HG02852 (cell line): ENCODE results near the gene TUBG1.
"Not testable (repeated sequence)": the region's sequence is repeated elsewhere in the genome, so short reads cannot be mapped to it uniquely, and the experiment has no call there.

Experiments used
- ATAC-seq: cut with Tn5 transposase; IDR thresholded peaks from one replicate; pipeline ENCODE4 v1.9.1; 2021; ENCODE audit warnings: mild to moderate bottlenecking, moderate library complexity; ENCODE audit not compliant: unreplicated experiment

Gene TUBG1

DNA sequence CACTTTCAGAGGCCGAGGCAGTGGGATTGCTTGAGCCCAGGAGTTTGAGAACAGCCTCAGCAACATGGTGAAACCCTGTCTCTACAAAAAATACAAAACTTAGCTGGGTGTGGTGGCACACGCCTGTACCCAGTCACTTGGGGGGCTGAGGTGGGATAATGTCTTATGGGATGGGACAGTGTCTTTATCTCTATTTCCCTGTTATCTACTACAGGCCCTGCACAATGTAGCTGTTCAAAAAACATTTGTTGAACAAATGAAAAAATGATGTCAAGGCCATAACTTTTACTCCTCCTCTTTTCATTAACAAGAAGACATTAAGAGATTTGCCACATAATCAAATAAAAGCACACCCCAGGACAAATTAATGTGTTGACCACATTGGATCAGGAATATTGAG is 13.8 kb downstream of the TUBG1 start:
- ATAC-seq, result no peak

DNA sequence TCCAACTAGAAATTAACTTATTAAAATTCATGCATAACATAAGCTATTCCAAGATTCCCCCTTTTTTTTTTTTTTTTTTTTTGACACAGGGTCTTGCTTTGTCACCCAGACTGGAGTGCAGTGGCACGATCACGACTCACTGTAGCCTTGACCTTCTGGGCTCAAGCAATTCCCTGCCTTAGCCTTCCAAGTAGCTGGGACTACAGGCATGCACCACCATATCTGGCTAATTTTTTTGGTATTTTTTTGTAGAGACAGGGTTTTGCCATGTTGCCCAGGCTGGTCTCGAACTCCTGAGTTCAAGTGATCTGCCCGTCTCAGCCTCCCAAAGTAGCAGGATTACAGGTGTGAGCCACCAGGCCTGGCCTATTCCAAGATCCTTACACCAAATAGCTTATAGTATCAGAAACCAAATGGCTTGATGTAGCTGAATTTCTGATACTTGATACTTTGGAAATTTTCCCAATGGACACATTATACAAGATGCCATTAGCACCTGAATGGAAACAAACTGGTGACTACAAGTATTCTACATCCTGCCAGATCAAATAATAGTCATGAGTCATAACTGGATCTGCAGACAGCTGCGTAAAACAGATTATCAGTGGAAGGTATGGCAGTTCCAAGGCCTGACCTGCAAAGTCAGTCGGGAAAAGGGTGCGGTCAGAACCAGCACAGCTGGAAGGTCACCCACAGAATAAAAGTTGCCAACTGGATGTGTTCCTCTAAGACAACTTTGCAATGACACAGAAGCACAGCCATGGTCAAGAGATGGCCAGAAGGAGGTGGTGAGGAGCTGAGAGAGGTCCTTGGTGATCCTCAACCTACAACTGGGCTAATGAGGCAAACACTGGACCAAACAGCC is 14.5 kb downstream of the TUBG1 start:
- ATAC-seq, result no peak

DNA sequence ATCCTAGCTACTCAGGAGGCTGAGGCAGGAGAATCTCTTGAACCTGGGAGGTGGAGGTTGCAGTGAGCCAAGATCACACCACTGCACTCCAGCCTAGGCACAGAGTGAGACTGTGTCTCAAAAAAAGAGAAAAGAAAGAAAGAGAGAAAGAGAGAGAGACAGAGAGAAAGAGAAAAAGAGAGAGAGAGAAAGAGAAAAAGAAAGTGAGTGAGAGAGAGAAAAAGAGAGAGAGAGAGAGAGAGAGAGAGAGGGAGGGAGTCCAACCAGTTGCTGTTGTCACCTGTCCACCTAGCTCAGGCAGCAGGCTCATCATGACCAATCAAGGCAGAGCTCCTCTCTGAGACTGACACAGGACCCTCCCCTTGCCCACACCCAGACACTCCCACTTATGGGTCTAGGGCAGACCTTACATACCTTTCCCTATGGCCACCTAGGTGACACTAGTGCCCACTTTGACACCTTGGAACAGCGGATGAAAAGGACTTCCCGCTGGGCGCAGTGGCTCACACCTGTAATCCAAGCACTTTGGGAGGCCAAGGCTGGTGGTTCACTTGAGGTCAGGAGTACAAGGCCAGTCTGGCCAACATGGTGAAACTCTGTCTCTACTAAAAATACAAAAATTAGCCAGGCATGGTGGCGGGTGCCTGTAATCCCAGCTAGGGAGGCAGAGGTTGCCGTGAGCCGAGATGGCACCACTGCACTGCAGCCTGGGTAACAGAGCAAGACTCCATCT is 17.7 kb downstream of the TUBG1 start:
- not testable (repeated sequence) for ATAC-seq

DNA sequence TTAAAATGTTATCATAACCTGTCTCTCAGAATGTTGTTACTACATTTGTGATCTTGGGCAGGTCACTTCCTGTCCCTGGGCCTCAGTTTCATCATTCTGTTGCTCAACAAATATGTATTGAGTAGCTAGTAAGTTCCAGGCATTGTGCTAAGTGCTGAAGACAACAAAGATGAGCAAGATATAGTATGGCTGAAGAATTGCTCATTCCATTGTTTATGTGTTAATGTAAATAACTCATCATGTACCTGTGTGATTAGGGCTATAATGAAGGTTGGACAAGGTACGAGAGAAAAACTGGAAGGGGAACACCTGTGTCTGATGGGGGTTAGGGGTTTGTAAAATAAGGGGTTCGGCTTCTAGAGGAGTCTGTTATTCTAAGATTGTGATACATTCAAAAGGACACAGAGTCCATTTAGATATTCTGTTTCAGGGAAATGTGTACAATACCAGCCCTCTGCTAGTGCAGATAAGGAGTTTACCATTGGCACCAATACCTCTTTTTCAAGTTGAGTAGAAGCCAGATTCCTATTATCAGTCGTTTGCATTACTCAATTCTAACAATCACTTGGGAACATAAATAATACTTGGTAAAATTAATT is 20.0 kb downstream of the TUBG1 start:
- no peak for ATAC-seq

DNA sequence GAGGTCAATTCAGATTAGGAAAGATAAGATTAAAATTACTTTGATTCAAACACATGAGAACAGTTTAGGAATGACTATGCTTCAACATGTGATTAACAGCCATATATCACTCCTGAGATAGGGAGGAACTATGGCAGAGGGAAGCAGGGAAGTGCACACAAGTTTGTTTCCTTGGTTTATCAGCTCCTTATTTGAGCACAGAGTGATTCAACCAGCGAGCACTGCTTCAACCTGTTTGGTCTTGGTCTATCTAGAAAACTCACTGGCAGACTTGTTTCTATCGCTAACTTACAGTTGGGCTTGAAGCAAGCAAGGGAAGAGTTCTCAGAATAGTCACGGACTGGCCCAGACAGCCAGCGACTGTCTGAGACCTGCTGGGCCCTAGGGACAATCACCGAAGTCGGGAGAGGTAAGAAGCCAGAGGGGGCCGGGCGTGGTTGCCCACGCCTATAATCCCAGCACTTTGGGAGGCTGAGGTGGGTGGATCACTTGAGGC is 23.5 kb downstream of the TUBG1 start:
- no peak for ATAC-seq

DNA sequence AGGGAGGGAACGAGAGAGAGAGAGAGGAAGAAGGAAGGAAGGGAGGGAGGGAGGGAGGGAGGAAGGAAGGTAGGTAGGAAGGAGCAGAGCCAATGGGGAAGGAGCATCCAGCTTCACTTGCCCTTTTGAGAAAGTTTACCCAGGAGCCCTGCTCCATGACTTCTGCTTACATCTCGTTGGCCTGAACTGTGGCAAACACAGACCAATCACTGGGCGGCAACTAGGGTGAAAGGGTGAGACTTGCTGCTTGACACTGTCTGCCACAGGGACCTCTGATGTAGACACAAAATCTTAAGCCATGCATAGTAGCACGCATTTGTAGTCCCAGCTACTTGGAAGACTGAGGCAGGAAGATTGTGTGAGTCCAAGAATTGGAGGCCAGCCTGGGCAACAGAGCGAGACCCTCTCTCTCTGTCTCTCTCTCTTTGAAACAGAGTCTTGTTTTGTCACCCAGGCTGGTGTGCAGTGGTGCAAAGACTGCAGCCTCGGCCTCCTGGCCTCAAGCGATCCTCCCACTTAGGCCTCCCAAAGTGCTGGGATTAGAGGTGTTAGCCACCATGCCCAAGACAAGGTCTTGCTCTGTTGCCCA is 30.1 kb downstream of the TUBG1 start:
- ATAC-seq, result no peak

DNA sequence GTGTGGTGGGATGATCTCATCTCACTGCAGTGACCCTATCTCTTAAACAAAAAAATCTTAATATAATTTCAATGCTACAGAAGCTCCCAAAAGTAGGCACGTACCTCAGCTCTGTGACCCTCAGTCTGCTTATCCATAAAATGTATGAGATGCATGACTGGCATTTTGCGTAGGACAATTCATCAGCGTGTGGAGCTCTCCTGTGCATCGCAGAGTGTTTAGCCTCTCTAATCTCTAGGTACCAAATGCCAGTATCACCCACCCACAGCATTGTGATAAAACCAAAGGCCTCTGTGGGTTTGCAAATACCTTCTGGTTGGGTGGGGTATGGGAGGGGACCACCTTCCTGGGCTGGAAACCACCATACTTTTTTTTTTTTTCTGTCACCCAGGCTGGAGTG is 30.6 kb downstream of the TUBG1 start:
- ATAC-seq, result no peak

DNA sequence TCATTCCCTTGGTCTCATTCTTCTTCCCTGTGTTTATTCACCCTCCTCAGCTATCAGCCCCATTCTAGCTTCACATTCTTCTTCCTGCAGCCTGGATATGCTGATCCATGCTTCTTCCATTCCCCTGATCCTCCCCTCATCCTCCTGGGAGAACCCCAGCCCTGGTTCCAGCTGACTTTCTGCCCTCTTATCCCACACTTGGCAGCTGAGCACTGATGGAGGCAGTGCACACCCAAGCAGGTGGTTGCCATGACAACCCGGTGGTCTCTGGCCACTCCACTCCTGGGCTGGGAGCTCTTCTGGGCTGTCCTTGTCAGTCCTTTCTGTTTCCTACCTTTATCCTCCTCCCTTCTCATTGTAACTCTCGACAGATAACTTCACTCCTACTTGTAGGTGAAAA is 32.9 kb downstream of the TUBG1 start:
- ATAC-seq, result no peak

DNA sequence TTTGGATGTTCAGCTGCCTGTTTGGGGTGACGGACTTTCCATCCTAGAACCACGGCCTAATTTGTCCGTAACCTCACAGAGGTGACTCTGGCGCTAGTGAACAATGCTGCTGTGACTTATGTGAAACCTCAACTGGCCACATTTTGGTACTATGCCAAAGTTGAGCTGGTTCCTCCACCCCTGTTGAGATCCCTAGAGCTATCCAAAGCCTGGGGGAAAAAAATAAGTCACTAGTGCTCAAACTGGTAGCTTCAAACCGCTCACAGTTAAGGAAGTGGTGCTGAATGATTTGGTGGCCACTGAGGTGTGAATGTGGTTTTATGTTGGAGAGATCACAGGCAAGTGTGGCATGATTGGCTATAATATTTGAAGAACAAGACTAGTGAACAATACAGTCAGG is 38.3 kb downstream of the TUBG1 start:
- ATAC-seq, result no peak

DNA sequence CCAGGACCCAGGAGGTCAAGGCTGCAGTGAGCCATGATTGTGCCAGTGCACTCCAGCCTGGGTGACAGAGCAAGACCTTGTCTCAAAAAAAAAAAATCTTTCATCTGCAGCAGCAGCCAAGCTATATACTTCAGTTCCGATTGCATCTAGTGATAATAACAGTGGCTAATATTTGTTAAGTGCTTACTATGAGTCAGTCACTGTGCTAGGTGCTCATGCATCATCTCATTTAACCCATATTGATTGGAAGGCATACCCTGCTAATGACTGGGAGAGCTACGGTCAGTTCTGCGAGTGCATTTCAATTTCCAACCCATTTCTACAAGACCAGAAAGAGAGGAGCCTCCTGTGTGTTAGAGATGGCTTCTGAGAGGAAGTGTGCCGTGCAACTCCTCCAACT is 41.9 kb downstream of the TUBG1 start:
- ATAC-seq, result no peak

DNA sequence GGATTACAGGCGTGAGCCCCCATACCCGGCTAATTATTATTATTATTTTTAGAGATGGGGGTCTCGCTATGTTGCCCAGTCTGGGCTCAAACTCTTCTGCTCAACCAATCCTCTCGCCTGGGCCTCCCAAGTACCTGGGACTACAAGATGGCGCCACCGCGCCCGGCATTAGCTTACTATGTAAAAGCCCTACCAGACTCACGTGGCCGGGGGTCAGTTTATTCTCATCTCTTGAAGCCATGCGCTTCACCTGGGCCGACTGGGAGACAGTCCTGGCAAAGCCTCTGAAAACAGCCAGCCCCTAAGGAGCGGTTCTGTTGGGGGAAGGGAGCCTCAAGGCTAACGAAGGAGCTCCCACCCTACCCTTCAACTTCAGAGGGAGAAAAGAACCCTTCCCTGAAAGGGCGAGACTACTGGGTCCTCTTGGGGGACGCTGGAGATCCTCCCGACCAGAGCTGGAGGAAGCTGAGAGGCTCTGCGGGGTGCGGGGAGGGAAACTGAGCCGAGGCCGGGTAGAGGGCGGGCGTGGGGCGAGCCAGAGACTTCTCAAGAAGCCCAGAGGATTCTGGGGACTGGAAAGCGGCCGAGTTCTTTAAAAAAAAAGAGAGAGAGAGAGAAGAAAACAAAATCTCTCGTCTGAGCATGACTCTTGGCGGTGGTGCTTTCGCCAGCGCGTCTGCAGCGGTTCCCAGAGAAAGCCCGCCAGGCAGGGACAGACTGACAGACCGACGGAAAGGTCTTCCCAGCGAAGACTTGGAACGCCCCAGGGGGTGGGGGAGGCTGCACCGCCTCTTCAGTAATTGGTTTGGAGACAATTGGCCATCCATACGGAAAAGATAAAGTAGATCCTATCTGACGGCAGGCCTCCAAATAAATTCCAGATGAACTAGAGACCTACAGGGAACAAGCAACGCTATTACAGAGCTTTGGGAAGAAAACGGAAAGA is 44.0 kb downstream of the TUBG1 start:
- no peak for ATAC-seq

DNA sequence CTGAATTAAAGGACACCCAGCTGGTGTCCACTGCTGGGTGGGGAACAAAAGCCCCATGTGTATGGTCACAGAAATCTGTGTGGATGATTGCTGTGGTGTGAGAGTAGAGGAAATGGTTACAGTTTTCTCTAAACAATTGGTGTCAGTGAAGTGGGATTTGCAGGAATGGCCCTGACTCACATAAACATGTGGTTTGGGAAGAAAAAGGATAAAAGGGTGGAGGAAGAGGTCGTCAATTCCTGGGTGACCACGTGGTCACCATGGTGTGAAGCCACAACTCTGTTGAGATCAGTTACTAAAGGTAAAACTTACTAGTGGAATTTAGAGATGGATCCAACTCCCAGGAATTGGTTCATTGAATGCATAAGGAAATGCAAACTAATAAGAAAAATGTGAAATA is 46.0 kb downstream of the TUBG1 start:
- ATAC-seq, result no peak

DNA sequence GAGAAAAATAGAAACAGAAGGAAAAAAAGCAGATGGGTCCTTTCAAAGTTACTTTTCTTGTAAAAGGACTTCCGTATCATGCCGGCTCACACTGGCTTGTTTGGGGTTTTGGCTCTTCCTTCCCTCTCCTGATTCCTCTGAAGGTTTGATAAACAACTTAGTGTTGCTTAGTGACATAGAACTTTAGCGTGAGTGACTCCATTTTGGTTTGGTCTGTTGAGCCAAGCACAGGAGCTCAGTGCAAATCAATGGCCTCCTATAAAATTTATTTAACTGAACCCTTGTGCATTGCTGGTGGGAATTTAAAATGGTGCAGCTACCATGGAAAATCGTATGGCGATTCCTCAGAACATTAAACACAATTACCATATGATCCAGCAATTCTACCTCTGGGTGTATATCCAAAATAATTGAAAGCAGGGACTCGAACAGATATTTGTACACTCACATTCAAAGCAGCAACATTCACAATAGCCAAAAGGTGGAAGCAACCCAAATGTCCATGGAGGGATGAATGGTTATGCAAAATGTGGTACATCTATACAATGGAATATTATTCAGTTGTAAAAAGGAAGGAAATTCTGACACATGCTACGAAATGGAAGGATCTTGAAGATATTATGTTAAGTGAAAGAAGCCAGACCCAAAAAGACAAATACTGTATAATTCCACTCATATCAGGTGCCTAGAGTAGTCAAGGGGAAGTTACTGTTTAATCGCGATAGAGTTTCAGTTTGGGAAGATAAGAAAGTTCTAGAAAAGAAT is 48.5 kb downstream of the TUBG1 start:
- ATAC-seq, result no peak

DNA sequence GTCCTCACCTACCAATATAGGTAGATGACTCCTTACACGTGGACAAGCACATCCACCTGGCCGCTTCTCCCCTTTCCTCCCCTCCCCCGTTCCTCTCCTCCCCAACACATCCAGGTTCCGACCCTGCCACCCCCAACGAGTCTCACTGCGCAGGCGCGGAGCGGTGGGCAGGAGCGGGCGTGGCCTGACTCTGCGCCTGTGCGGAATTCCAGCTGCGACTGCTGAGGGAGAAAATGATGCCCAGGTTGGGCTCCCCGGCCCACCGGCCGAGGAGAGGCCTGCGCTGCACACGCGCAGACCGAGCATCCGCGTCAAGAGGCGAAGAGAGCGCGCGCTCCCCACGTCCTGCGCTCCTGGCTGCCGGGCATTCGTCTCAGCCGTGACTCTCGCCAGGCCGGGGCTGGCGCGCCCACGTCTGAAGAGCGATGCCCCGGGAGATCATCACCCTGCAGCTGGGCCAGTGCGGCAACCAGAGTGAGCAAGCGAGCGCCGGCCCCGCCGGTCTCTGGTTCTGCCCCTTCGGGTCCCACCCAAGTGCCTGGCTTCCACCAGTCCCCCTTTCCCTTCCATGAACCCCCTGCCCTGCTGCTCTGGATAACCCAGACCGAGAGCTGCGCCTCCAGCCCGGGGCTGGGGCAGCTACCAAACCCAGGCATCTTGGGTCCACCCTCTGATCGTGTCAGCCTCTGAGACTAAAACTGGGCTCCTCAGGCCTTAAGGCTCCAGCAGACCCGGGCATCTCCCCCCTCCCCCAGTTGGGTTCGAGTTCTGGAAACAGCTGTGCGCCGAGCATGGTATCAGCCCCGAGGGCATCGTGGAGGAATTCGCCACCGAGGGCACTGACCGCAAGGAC is 49.8 kb downstream of the TUBG1 start, which contains the start of gene TUBG2:
Gene TUBG2, plus strand, starts transcription at position 206 of the 853 bp plus-strand sequence. Its CDS starts 220 bp downstream, at position 426.
- no peak for ATAC-seq

DNA sequence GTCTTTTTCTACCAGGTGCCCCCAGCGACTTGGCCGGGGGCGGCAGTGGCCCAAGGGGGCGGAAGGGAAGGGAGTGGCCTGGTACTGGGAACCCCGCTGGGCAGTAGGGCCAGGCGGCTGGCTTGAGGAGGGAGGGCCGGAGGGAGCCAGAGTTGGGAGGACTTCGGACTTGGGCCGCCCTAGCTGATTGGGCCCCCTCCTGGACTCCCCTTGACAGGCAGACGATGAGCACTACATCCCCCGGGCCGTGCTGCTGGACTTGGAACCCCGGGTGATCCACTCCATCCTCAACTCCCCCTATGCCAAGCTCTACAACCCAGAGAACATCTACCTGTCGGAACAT is 50.4 kb downstream of the TUBG1 start:
- ATAC-seq, result not testable (repeated sequence)

DNA sequence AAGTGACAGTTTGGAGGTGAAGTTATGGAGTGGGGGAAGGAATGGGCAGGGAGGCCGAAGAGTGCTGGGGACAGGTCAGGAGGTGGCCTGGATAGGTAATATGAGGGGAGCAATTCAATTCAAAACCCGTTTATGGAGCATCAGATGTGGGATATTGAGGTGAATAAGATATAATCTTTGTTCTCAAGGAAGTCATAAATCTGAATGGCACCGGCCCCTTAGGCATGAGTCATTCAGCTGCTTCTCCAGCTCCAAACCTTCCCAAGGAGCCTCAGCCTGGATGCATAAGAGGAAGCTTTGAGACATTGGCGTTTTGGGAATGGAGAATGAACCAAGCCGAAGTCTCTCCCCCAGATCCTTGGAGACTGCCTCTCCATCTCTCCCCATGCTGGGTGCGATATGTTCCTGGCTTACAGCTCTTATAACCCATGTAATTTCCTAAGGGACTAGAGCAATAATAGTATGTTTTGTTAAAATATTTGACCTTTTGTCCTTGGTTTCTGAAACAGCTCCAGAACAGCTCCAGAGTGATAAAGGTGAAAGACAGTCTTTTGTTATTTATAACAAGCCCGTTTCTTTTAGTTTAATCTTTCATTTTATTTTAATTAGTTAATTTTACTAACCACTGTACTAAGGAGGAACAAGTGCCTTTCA is 51.3 kb downstream of the TUBG1 start:
- ATAC-seq, result no peak
